OCI-LY7 (cell line): ENCODE results near the gene ZNF700.

Experiments used
- EZH2phosphoT487 ChIP-seq: fragments of 200-600 bp; sonication (generic); IDR thresholded peaks from 2 replicates; pipeline ENCODE4 v1.6.1; 2018; ENCODE audit warnings: low read depth, borderline replicate concordance, mild to moderate bottlenecking, mixed run types, antibody characterized with exemption, low read length, moderate library complexity, mixed read lengths
- TF ChIP-seq, protein P1 (sequence below): fragments of 200-600 bp; sonication (generic); conservative IDR thresholded peaks from 2 replicates; pipeline ENCODE4 v1.5.1; 2014; ENCODE audit warnings: mild to moderate bottlenecking, antibody characterized with exemption, low read length, moderate library complexity, mixed read lengths

DNA sequence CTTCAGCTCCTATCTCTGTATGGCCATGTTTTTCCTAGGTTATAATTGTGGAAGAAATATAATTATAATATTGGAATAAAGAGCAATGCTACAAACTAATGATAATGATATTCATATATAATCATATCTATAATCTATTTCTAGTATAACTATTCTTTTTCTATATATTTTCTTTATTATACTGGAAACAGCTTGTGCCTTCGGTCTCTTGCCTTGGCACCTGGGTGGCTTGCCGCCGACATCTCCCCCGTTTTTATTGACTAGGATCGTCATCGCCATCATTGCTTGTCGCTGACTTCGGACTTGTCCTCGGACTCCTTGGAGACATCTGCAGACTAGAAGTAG is 64.2 kb downstream of the ZNF700 start:
- TF ChIP-seq, protein P1, sequence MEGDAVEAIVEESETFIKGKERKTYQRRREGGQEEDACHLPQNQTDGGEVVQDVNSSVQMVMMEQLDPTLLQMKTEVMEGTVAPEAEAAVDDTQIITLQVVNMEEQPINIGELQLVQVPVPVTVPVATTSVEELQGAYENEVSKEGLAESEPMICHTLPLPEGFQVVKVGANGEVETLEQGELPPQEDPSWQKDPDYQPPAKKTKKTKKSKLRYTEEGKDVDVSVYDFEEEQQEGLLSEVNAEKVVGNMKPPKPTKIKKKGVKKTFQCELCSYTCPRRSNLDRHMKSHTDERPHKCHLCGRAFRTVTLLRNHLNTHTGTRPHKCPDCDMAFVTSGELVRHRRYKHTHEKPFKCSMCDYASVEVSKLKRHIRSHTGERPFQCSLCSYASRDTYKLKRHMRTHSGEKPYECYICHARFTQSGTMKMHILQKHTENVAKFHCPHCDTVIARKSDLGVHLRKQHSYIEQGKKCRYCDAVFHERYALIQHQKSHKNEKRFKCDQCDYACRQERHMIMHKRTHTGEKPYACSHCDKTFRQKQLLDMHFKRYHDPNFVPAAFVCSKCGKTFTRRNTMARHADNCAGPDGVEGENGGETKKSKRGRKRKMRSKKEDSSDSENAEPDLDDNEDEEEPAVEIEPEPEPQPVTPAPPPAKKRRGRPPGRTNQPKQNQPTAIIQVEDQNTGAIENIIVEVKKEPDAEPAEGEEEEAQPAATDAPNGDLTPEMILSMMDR = no peak
- no peak for TF ChIP-seq EZH2phosphoT487
